Neural crest cell (in vitro differentiated cells): ENCODE data around the gene EPM2A. TPM values are rescaled to one million over a fixed set of nuclear protein-coding genes. Genes with fewer than 3 reads are reported as not detected.
A peak's percentile ranks its signal among the peaks of the same experiment; 100 is the strongest.

Experiments used
- DNase-seq: peaks from one replicate; pipeline ENCODE4 v3.0.0; 2021; ENCODE audit warnings: low read depth, mixed read lengths, low spot score
- H3K27ac Mint-ChIP-seq: one replicate; pipeline ENCODE4 v1.8.0; 2021; ENCODE audit warnings: mild to moderate bottlenecking, mixed read lengths; ENCODE audit not compliant: unreplicated experiment
- H3K27me3 Mint-ChIP-seq: 2 replicates; pipeline ENCODE4 v1.8.0; 2021; ENCODE audit warnings: low read depth, mild to moderate bottlenecking, mixed read lengths
- H3K36me3 Mint-ChIP-seq: 2 replicates; pipeline ENCODE4 v1.8.0; 2021; ENCODE audit warnings: low read depth, mild to moderate bottlenecking, mixed read lengths
- H3K4me1 Mint-ChIP-seq: 2 replicates; pipeline ENCODE4 v1.8.0; 2021; ENCODE audit warnings: mixed read lengths
- H3K4me3 Mint-ChIP-seq: one replicate; pipeline ENCODE4 v1.8.0; 2021; ENCODE audit warnings: mild to moderate bottlenecking, mixed read lengths
- H3K9me3 Mint-ChIP-seq: 2 replicates; pipeline ENCODE4 v1.8.0; 2021; ENCODE audit warnings: mixed read lengths
- CTCF ChIP-seq: fragments of 200-600 bp; sonication (generic); conservative IDR thresholded peaks from 2 replicates; pipeline ENCODE4 v1.5.0; 2021; ENCODE audit warnings: antibody characterized with exemption, mild to moderate bottlenecking
- total RNA-seq: library from RNA; stranded (reverse); gene quantifications from 2 replicates; pipeline ENCODE4 v1.2.1, GENCODE V29; 2021

The EPM2A gene
- total RNA-seq, 1 donor from 2014 or later: 10.8 TPM

- Mint-ChIP-seq H3K27ac (no peak overlapping the region), H3K36me3 (peaks cover 7% of the 10 kb centered on the region), H3K4me3 (peak overlapping the region; percentile 95), H3K27me3 (no peaks in the 10 kb centered on the region), H3K4me1 (peaks cover 12% of the 10 kb centered on the region), H3K9me3 (peaks cover 7% of the 10 kb centered on the region)
- no peak for DNase-seq
- TF ChIP-seq CTCF: no peak
Observed at GRCh38 chr6:145736661-145737144, 1.4 kb upstream of the EPM2A start.

- Mint-ChIP-seq H3K27me3 (no peaks in the 10 kb centered on the region), H3K4me1 (peaks cover 12% of the 10 kb centered on the region), H3K36me3 (peaks cover 13% of the 10 kb centered on the region), H3K4me3 (peak overlapping the region; percentile 94), H3K27ac (peak overlapping the region; percentile 94), H3K9me3 (peaks cover 8% of the 10 kb centered on the region)
- DNase-seq: peak; percentile 88
- no peak for TF ChIP-seq CTCF
Observed at GRCh38 chr6:145734486-145735355, 599 bp downstream of the EPM2A start.

- peak overlapping the region; percentile 94 for H3K4me3 Mint-ChIP-seq
- no peaks in the 10 kb centered on the region for H3K27me3 Mint-ChIP-seq
- peaks cover 14% of the 10 kb centered on the region for H3K36me3 Mint-ChIP-seq
- no peak for TF ChIP-seq CTCF
- peaks cover 12% of the 10 kb centered on the region for H3K4me1 Mint-ChIP-seq
- H3K27ac Mint-ChIP-seq: peak overlapping the region; percentile 57
- no peak for DNase-seq
- peaks cover 9% of the 10 kb centered on the region for H3K9me3 Mint-ChIP-seq
Observed at GRCh38 chr6:145733810-145734209, 1.5 kb downstream of the EPM2A start.

GRCh38 chr6:145733207-145733606, 2.1 kb downstream of the EPM2A start:
- peaks cover 12% of the 10 kb centered on the region for H3K4me1 Mint-ChIP-seq
- H3K27me3 Mint-ChIP-seq: no peaks in the 10 kb centered on the region
- TF ChIP-seq CTCF: no peak
- H3K9me3 Mint-ChIP-seq: peaks cover 12% of the 10 kb centered on the region
- H3K36me3 Mint-ChIP-seq: peaks cover 18% of the 10 kb centered on the region
- no peak overlapping the region for H3K4me3 Mint-ChIP-seq
- no peak for DNase-seq
- no peak overlapping the region for H3K27ac Mint-ChIP-seq

GRCh38 chr6:145731447-145731846, 3.9 kb downstream of the EPM2A start:
- TF ChIP-seq CTCF: no peak
- no peak overlapping the region for H3K27ac Mint-ChIP-seq

More at GRCh38 chr6:145731447-145731846, 3.9 kb downstream of the EPM2A start:
- no peak for DNase-seq
- Mint-ChIP-seq H3K9me3 (peaks cover 17% of the 10 kb centered on the region), H3K36me3 (peaks cover 26% of the 10 kb centered on the region), H3K4me3 (peak overlapping the region; percentile 33), H3K4me1 (peaks cover 12% of the 10 kb centered on the region), H3K27me3 (no peaks in the 10 kb centered on the region)
